ENCODE results near the gene DCLK1.

- TF ChIP-seq CTCF (IDR thresholded peaks at IDR 0.05), result no peak
- no peak for TF ChIP-seq POLR2A (IDR thresholded peaks at IDR 0.05)
These were observed 34.4 kb downstream of the DCLK1 start for GRCh38 chr13:36096461-36097416.

Measured in tibial nerve (tissue), 3 donors.